Hepatocyte (in vitro differentiated cells): ENCODE data around the gene FZD8. TPM values are rescaled to one million over a fixed set of nuclear protein-coding genes. Genes with fewer than 3 reads are reported as not detected.

Source experiments
- DNase-seq: peaks from one replicate; pipeline ENCODE4 v3.0.0-alpha.2; 2016; ENCODE audit warnings: low spot score
- H2AFZ ChIP-seq: fragments of 200-600 bp; sonication (generic); 2 replicates; pipeline ENCODE4 v1.6.0; 2016; ENCODE audit warnings: antibody characterized with exemption, mild to moderate bottlenecking
- H3K27ac ChIP-seq: fragments of 200-600 bp; sonication (generic); 2 replicates; pipeline ENCODE4 v1.5.1; 2016; ENCODE audit warnings: mild to moderate bottlenecking
- H3K27me3 ChIP-seq: fragments of 200-600 bp; sonication (generic); 2 replicates; pipeline ENCODE4 v1.6.1; 2016
- H3K36me3 ChIP-seq: fragments of 200-600 bp; sonication (generic); replicated peaks from 2 replicates; pipeline ENCODE4 v1.5.1; 2016; ENCODE audit warnings: low read depth; ENCODE audit not compliant: insufficient read depth
- H3K4me1 ChIP-seq: fragments of 200-600 bp; sonication (generic); 2 replicates; pipeline ENCODE4 v1.5.1; 2016; ENCODE audit warnings: mild to moderate bottlenecking, moderate library complexity; ENCODE audit not compliant: insufficient read depth
- H3K4me2 ChIP-seq: fragments of 200-600 bp; sonication (generic); 2 replicates; pipeline ENCODE4 v1.6.0; 2016
- H3K4me3 ChIP-seq: fragments of 200-600 bp; sonication (generic); 2 replicates; pipeline ENCODE4 v1.5.1; 2016; ENCODE audit warnings: mild to moderate bottlenecking
- H3K79me2 ChIP-seq: fragments of 200-600 bp; sonication (generic); 2 replicates; pipeline ENCODE4 v1.6.0; 2017; ENCODE audit warnings: mild to moderate bottlenecking
- H3K9me2 ChIP-seq: fragments of 200-600 bp; sonication (generic); replicated peaks from 2 replicates; pipeline ENCODE4 v1.6.0; 2017; ENCODE audit warnings: mild to moderate bottlenecking; ENCODE audit not compliant: insufficient read depth
- H3K9me3 ChIP-seq: fragments of 200-600 bp; sonication (generic); 2 replicates; pipeline ENCODE4 v1.5.1; 2016; ENCODE audit warnings: low read depth, mild to moderate bottlenecking
- H4K20me1 ChIP-seq: fragments of 200-600 bp; sonication (generic); 2 replicates; pipeline ENCODE4 v1.6.0; 2016; ENCODE audit warnings: mild to moderate bottlenecking; ENCODE audit not compliant: insufficient read depth, poor library complexity, severe bottlenecking
- EZH2 ChIP-seq: fragments of 200-600 bp; sonication (generic); IDR thresholded peaks from 2 replicates; pipeline ENCODE4 v1.6.1; 2016; ENCODE audit warnings: antibody characterized with exemption, mild to moderate bottlenecking, borderline replicate concordance
- EZH2phosphoT487 ChIP-seq: fragments of 200-600 bp; sonication (generic); IDR thresholded peaks from one replicate; pipeline ENCODE4 v1.6.1; 2018; ENCODE audit warnings: antibody characterized with exemption, mild to moderate bottlenecking, low read depth, moderate library complexity; ENCODE audit not compliant: unreplicated experiment, severe bottlenecking
- WGBS: methylation state at CpG from one replicate; pipeline ENCODE4 v1.1.6; 2016; ENCODE audit warnings: low lambda C conversion rate; ENCODE audit errors: missing lambda C conversion rate; 5-methylcytosine and 5-hydroxymethylcytosine counted together
- polyA plus RNA-seq: library from polyadenylated mRNA; unstranded; fragments of >200 nt; fragmentation: Nextera tagmentation; extraction: Ambion mirVana; gene quantifications from 2 replicates; pipeline ENCODE4 v1.2.1, GENCODE V29; 2016
- total RNA-seq: library from RNA; depleted of rRNA; stranded (reverse); fragments of >200 nt; gene quantifications from 2 replicates; pipeline ENCODE4 v1.2.3, GENCODE V29; 2014
- TF ChIP-seq, protein P1 (sequence below): fragments of 200-600 bp; sonication (generic); IDR thresholded peaks from 2 replicates; pipeline ENCODE4 v1.5.1; 2016; ENCODE audit warnings: antibody characterized with exemption, mild to moderate bottlenecking; ENCODE audit not compliant: poor library complexity

The FZD8 gene
- total and polyA plus RNA-seq, 2 experiments from 2014 or later = 3.7 to 7.7 TPM

GRCh38 chr10:35594115-35595079 lies 47.7 kb downstream of the FZD8 start:
- DNase-seq = no peak
- Histone ChIP-seq H3K4me3 (no peak overlapping the region), H4K20me1 (no peaks in the 10 kb centered on the region), H3K9me3 (no peaks in the 10 kb centered on the region), H3K27ac (no peak overlapping the region), H3K79me2 (no peaks in the 10 kb centered on the region), H3K9me2 (no peaks in the 10 kb centered on the region), H3K36me3 (no peaks in the 10 kb centered on the region), H3K4me1 (no peaks in the 10 kb centered on the region), H2AFZ (no peak overlapping the region), H3K27me3 (no peaks in the 10 kb centered on the region), H3K4me2 (no peak overlapping the region)
- TF ChIP-seq EZH2phosphoT487 (no peak), EZH2 (no peak)
- TF ChIP-seq, protein P1, sequence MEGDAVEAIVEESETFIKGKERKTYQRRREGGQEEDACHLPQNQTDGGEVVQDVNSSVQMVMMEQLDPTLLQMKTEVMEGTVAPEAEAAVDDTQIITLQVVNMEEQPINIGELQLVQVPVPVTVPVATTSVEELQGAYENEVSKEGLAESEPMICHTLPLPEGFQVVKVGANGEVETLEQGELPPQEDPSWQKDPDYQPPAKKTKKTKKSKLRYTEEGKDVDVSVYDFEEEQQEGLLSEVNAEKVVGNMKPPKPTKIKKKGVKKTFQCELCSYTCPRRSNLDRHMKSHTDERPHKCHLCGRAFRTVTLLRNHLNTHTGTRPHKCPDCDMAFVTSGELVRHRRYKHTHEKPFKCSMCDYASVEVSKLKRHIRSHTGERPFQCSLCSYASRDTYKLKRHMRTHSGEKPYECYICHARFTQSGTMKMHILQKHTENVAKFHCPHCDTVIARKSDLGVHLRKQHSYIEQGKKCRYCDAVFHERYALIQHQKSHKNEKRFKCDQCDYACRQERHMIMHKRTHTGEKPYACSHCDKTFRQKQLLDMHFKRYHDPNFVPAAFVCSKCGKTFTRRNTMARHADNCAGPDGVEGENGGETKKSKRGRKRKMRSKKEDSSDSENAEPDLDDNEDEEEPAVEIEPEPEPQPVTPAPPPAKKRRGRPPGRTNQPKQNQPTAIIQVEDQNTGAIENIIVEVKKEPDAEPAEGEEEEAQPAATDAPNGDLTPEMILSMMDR = no peak
- 65% methylated on average over 14 of the region's 14 CpGs for WGBS

DNA sequence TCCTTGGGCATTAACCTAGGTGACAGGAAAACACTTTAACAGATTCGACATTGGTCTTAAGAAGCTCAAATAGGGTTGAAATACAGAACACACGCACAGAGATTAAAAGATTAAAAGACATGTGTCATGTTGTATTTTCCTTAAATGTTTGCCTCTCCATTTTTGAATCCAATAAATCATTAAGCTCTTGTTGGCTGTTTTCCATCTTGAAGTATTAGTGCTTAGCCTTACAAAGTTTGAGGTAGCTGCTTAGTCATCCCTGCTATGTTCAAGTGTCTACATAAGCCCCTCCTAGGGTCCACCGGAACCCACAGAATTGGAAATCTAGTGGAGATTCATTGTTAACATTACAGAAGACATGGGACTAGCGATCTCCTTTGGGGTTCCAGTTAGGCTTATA lies 49.7 kb downstream of the FZD8 start:
- Histone ChIP-seq H3K4me1 (no peaks in the 10 kb centered on the region), H3K79me2 (no peaks in the 10 kb centered on the region), H3K4me2 (no peak overlapping the region), H3K9me2 (no peaks in the 10 kb centered on the region), H3K4me3 (no peak overlapping the region), H3K27me3 (no peaks in the 10 kb centered on the region), H2AFZ (no peak overlapping the region), H4K20me1 (no peaks in the 10 kb centered on the region), H3K27ac (no peak overlapping the region), H3K9me3 (no peaks in the 10 kb centered on the region), H3K36me3 (no peaks in the 10 kb centered on the region)
- DNase-seq = no peak
- 88% methylated on average over 4 of the region's 4 CpGs for WGBS
- TF ChIP-seq, protein P1 = no peak
- TF ChIP-seq EZH2phosphoT487 = no peak
- TF ChIP-seq EZH2 = no peak

- H3K4me3 ChIP-seq = no peak overlapping the region
- no peaks in the 10 kb centered on the region for H3K9me3 ChIP-seq
- H3K9me2 ChIP-seq = no peaks in the 10 kb centered on the region
- no peaks in the 10 kb centered on the region for H3K36me3 ChIP-seq
- no peak for DNase-seq
- no peaks in the 10 kb centered on the region for H3K27me3 ChIP-seq
- no peak overlapping the region for H2AFZ ChIP-seq
- no peaks in the 10 kb centered on the region for H3K4me1 ChIP-seq
- H3K4me2 ChIP-seq = no peak overlapping the region
- H3K27ac ChIP-seq = no peak overlapping the region
- TF ChIP-seq EZH2 (no peak), EZH2phosphoT487 (no peak)
- no peaks in the 10 kb centered on the region for H3K79me2 ChIP-seq
- H4K20me1 ChIP-seq = no peaks in the 10 kb centered on the region
These were observed 53.3 kb downstream of the FZD8 start for GRCh38 chr10:35588836-35589235.

Other genes with a start within 250 kb of the FZD8 start
- gene GJD4, start 37.0 kb downstream of the FZD8 start, total RNA-seq = 0.17 TPM in 1 of 2 replicates, not detected in the other
- not detected in 2 replicates for gene GJD4, start 37.0 kb downstream of the FZD8 start, polyA plus RNA-seq